K562 (cell line): Measurements from ENCODE around the gene NRARP. TPM values are rescaled to one million over a fixed set of nuclear protein-coding genes. Genes with fewer than 3 reads are reported as not detected.

ENCODE experiments used
- CREB3L1 ChIP-seq: fragments of 450-650 bp; IDR thresholded peaks from 2 replicates; pipeline ENCODE4 v1.6.1; 2014; ENCODE audit warnings: low read depth, mild to moderate bottlenecking, moderate library complexity, borderline replicate concordance
- DMBX1 ChIP-seq: fragments of 250-450 bp; sonication (Bioruptor Pico); IDR thresholded peaks from 2 replicates; pipeline ENCODE4 v1.8.0; 2022; ENCODE audit warnings: inconsistent platforms, mild to moderate bottlenecking, moderate library complexity, borderline replicate concordance
- GATAD2A ChIP-seq: fragments of 450-650 bp; IDR thresholded peaks from 2 replicates; pipeline ENCODE4 v1.6.1; 2017
- HMGN3 ChIP-seq: IDR thresholded peaks from 2 replicates; pipeline ENCODE4 v1.6.1; 2011; ENCODE audit warnings: borderline replicate concordance, low read depth, mild to moderate bottlenecking, mixed read lengths, low read length; ENCODE audit not compliant: insufficient read length; ENCODE audit errors: extremely low read depth
- HNRNPUL1 ChIP-seq: fragments of 200-400 bp; formaldehyde crosslinking; IDR thresholded peaks from 2 replicates; pipeline ENCODE4 v1.6.1; 2017; ENCODE audit warnings: low read length
- IRF1 ChIP-seq: sonication (generic); formaldehyde crosslinking; IDR thresholded peaks from 2 replicates; pipeline ENCODE4 v1.8.0; 2022; ENCODE audit warnings: missing genetic modification reagents, mild to moderate bottlenecking, borderline replicate concordance
- KLF16 ChIP-seq: IDR thresholded peaks from 2 replicates; pipeline ENCODE4 v1.6.1; 2016; ENCODE audit warnings: antibody characterized with exemption
- MEF2A ChIP-seq: IDR thresholded peaks from 2 replicates; pipeline ENCODE4 v1.6.1; 2011; ENCODE audit warnings: low read depth, mild to moderate bottlenecking, low read length, moderate library complexity; ENCODE audit not compliant: control insufficient read depth
- MITF ChIP-seq: IDR thresholded peaks from 2 replicates; pipeline ENCODE4 v1.6.1; 2014; ENCODE audit warnings: antibody characterized with exemption
- MLLT1 ChIP-seq, 2 experiments: fragments of 450-650 bp; IDR thresholded peaks; 2 replicates each; pipeline ENCODE4 v1.6.1; 2016
- NFIX ChIP-seq: fragments of 250-450 bp; sonication (Bioruptor Pico); IDR thresholded peaks from 2 replicates; pipeline ENCODE4 v1.4.0; 2020; ENCODE audit warnings: low read depth, mild to moderate bottlenecking, moderate library complexity
- PHF21A ChIP-seq: fragments of 450-650 bp; IDR thresholded peaks from 2 replicates; pipeline ENCODE4 v1.6.1; 2017; ENCODE audit warnings: low read depth, borderline replicate concordance
- RNF219 ChIP-seq: fragments of 250-450 bp; sonication (Bioruptor Pico); IDR thresholded peaks from 2 replicates; pipeline ENCODE4 v1.5.0; 2022; ENCODE audit warnings: mild to moderate bottlenecking
- SOX6 ChIP-seq: fragments of 450-650 bp; IDR thresholded peaks from 2 replicates; pipeline ENCODE4 v1.6.1; 2014; ENCODE audit warnings: mild to moderate bottlenecking
- SREBF2 ChIP-seq: sonication (generic); formaldehyde crosslinking; IDR thresholded peaks from 2 replicates; pipeline ENCODE4 v1.4.0; 2020; ENCODE audit warnings: mild to moderate bottlenecking, missing genetic modification reagents
- U2AF1 ChIP-seq: fragments of 200-400 bp; formaldehyde crosslinking; optimal IDR thresholded peaks from 2 replicates; pipeline ENCODE3; 2017; ENCODE audit warnings: mild to moderate bottlenecking, low read depth, low read length, moderate library complexity
- USF1 ChIP-seq: sonication (generic); formaldehyde crosslinking; IDR thresholded peaks from 2 replicates; pipeline ENCODE4 v1.9.0; 2022; ENCODE audit warnings: mild to moderate bottlenecking, missing genetic modification reagents
- polyA plus RNA-seq, 8 experiments: library from polyadenylated mRNA; depleted of rRNA in 4 of 8; stranded (reverse) in 5 of 8; unstranded in 3 of 8; fragments of >200 nt; fragmentation: Nextera tagmentation in 2 of 8; fragmentation: Illumina TruSeq in 1 of 8; extraction: Ambion mirVana in 2 of 8; extraction: Trizol in 1 of 8; gene quantifications; 2 replicates each; pipeline versions ENCODE4 v1.2.1 to v1.2.3, GENCODE V29; 2011 to 2014; ENCODE audit warnings: inconsistent platforms in 1 of 8, missing spikeins in 1 of 8
- total RNA-seq, 7 experiments: library from RNA; depleted of rRNA in 6 of 7; stranded (reverse); fragments of >200 nt in 6 of 7; fragmentation: Illumina TruSeq in 2 of 7; extraction: Trizol in 2 of 7; gene quantifications; 2 replicates each; pipeline versions ENCODE4 v1.2.1 to v1.2.3, GENCODE V29; 2011 to 2021; ENCODE audit warnings: low replicate concordance in 1 of 7

The NRARP gene
- total and polyA plus RNA-seq, 9 of the 15 experiments (the other 6 are each of a cell fraction or from before 2014, with no cell fraction given), result 2.0 to 24.5 (median 7.2) TPM; not detected in 2

- TF ChIP-seq MEF2A, result peak; percentile 70
- no peak for TF ChIP-seq HNRNPUL1
- TF ChIP-seq IRF1 (CRISPR knock-in tag), result no peak
- no peak for TF ChIP-seq PHF21A
- no peak for TF ChIP-seq U2AF1
- TF ChIP-seq RNF219 (CRISPR knock-in tag), result no peak
- TF ChIP-seq KLF16, result no peak
- TF ChIP-seq DMBX1 (CRISPR knock-in tag), result no peak
- TF ChIP-seq USF1 (CRISPR knock-in tag), result peak; percentile 76
- TF ChIP-seq SREBF2 (CRISPR knock-in tag), result no peak
- no peak for TF ChIP-seq HMGN3
- TF ChIP-seq NFIX (CRISPR knock-in tag), result no peak
- peak in 1 of 2 experiments; percentile 11; a peak in 1 of 4 replicates for TF ChIP-seq MLLT1 (IDR thresholded peaks at IDR 0.05)
- 0 out of 2 replicates have a peak, but pooled peaks have one; percentile 13 for TF ChIP-seq SOX6
- 0 out of 2 replicates have a peak, but pooled peaks have one; percentile 86 for TF ChIP-seq GATAD2A
- no peak for TF ChIP-seq MITF
- peak; percentile 17 for TF ChIP-seq CREB3L1
Measured at GRCh38 chr9:137276473-137277328, 25.4 kb downstream of the NRARP start (continued).
